Kidney (tissue), 14 donors: ENCODE data around the gene OOSP3. TPM values are rescaled to one million over a fixed set of nuclear protein-coding genes. Genes with fewer than 3 reads are reported as not detected.

Experiments used
- DNase-seq, 5 donors: peaks; one replicate each; pipeline ENCODE4 v3.0.0-alpha.2; 2013 to 2020
- FAIRE-seq: peaks from 2 replicates; lab custom pipeline; 2012; peaks lifted over from hg19 to GRCh38; lab: Jason Lieb, UNC
- H3K27ac ChIP-seq, 2 donors: one replicate each; pipeline ENCODE4 v1.7.0; 2013; ENCODE audit warnings: low read depth in 2 of 2, low read length in 2 of 2, inconsistent platforms in 1 of 2
- H3K27me3 ChIP-seq: one replicate; pipeline ENCODE4 v1.7.1; 2013; ENCODE audit warnings: low read length, inconsistent platforms; ENCODE audit not compliant: control insufficient read depth, insufficient read depth
- H3K36me3 ChIP-seq, 3 donors: one replicate each; pipeline versions ENCODE4 v1.7.0 to v1.7.1; 2013; ENCODE audit warnings: low read length in 3 of 3, control low read depth in 1 of 3, inconsistent platforms in 1 of 3; ENCODE audit not compliant: insufficient read depth in 3 of 3, control insufficient read depth in 2 of 3
- H3K4me1 ChIP-seq, 3 donors: one replicate each; pipeline versions ENCODE4 v1.7.0 to v1.7.1; 2013; ENCODE audit warnings: low read length in 3 of 3, inconsistent platforms in 1 of 3, low read depth in 1 of 3; ENCODE audit not compliant: control insufficient read depth in 2 of 3, insufficient read depth in 2 of 3
- H3K4me3 ChIP-seq, 3 donors: one replicate each; pipeline versions ENCODE4 v1.7.0 to v1.8.1; 2013; ENCODE audit warnings: low read length in 3 of 3, control low read depth in 1 of 3, inconsistent platforms in 1 of 3
- H3K9ac ChIP-seq, 3 donors: one replicate each; pipeline versions ENCODE4 v1.7.0 to v1.7.1; 2013; ENCODE audit warnings: low read length in 3 of 3, control low read depth in 1 of 3, inconsistent platforms in 1 of 3
- H3K9me3 ChIP-seq, 3 donors: one replicate each; pipeline versions ENCODE4 v1.7.0 to v1.7.1; 2013; ENCODE audit warnings: low read length in 3 of 3, control low read depth in 1 of 3, inconsistent platforms in 1 of 3; ENCODE audit not compliant: control insufficient read depth in 2 of 3, insufficient read depth in 1 of 3
- CTCF ChIP-seq: IDR thresholded peaks from 3 replicates; pipeline ENCODE4 v1.5.1; 2012; ENCODE audit warnings: mild to moderate bottlenecking, moderate library complexity, borderline replicate concordance; ENCODE audit not compliant: insufficient read depth; ENCODE audit errors: extremely low read depth
- intact Hi-C: fragments of 100-400 bp; cut with DNase I; formaldehyde crosslinking; loops from one replicate; pipeline ENCODE4 v1.11.1; 2022
- polyA plus RNA-seq: library from polyadenylated mRNA; stranded (reverse); fragments of 350-450 nt; fragmentation: Illumina TruSeq; extraction: RNeasy Lipid Tissue Mini Kit (QIAGEN cat#74804); gene quantifications from one replicate; pipeline ENCODE4 v1.2.3, GENCODE V29; 2014; ENCODE audit warnings: low read depth, low replicate concordance; ENCODE audit not compliant: insufficient read depth
- total RNA-seq: library from RNA; stranded (reverse); fragmentation: NEBNext Ultra II Directional; extraction: Animal tissue kit (Norgen Biotek cat#: 25700); gene quantifications from one replicate; pipeline ENCODE4 v1.2.1, GENCODE V29; 2021
- donor health status: control.
- donor health status: control.
- donor health status: control.
- donor health status: control.
- donor health status: control.
- donor health status: DM: yes; HTN: yes; CAD: no.
- donor health status: Normal renal cell carcinoma (clear cell type).

The OOSP3 gene
- total and polyA plus RNA-seq, 2 donors from 2014 or later: not detected

- no peak for TF ChIP-seq CTCF
- no peaks in the 10 kb centered on the region for H3K9me3 ChIP-seq
- no peak for DNase-seq
- H3K9ac ChIP-seq: no peak overlapping the region
- no peaks in the 10 kb centered on the region for H3K4me1 ChIP-seq
- no peak overlapping the region for H3K4me3 ChIP-seq
- no peak for FAIRE-seq
- H3K27ac ChIP-seq: no peak overlapping the region
- intact Hi-C loops: no loop called here
- H3K36me3 ChIP-seq: no peaks in the 10 kb centered on the region
- H3K27me3 ChIP-seq: no peaks in the 10 kb centered on the region
Observed at GRCh38 chr11:59862252-59862651, 16.3 kb upstream of the OOSP3 start.

- Histone ChIP-seq H3K9ac (no peak overlapping the region), H3K27ac (no peak overlapping the region), H3K4me3 (no peak overlapping the region), H3K27me3 (no peaks in the 10 kb centered on the region), H3K9me3 (no peaks in the 10 kb centered on the region), H3K36me3 (no peaks in the 10 kb centered on the region), H3K4me1 (no peaks in the 10 kb centered on the region)
- FAIRE-seq: no peak
- intact Hi-C loops: no loop called here
- no peak for TF ChIP-seq CTCF
- no peak for DNase-seq
Observed at GRCh38 chr11:59865031-59865430, 13.6 kb upstream of the OOSP3 start.

GRCh38 chr11:59866397-59866796 lies 12.2 kb upstream of the OOSP3 start, which contains the start of gene TCN1:
Gene TCN1, minus strand, starts transcription at chr11:59866487. Its CDS starts 17 bp downstream, at chr11:59866470.
- DNase-seq (no peak), FAIRE-seq (no peak)
- TF ChIP-seq CTCF: no peak
- Histone ChIP-seq H3K36me3 (no peaks in the 10 kb centered on the region), H3K27me3 (no peaks in the 10 kb centered on the region), H3K9ac (no peak within 1 kb of the TSS), H3K4me3 (no peak within 1 kb of the TSS), H3K4me1 (no peaks in the 10 kb centered on the region), H3K9me3 (no peaks in the 10 kb centered on the region), H3K27ac (no peak within 1 kb of the TSS)
- intact Hi-C loops: no loop called here

GRCh38 chr11:59866836-59867235 lies 11.7 kb upstream of the OOSP3 start:
- no peaks in the 10 kb centered on the region for H3K36me3 ChIP-seq
- H3K9me3 ChIP-seq: no peaks in the 10 kb centered on the region
- intact Hi-C loops: no loop called here
- no peak overlapping the region for H3K4me3 ChIP-seq
- no peak overlapping the region for H3K9ac ChIP-seq
- DNase-seq: no peak
- TF ChIP-seq CTCF: no peak
- FAIRE-seq: no peak
- no peaks in the 10 kb centered on the region for H3K27me3 ChIP-seq
- H3K4me1 ChIP-seq: no peaks in the 10 kb centered on the region
- H3K27ac ChIP-seq: no peak overlapping the region
